ENCODE results near the gene SLC35F4.

DNA sequence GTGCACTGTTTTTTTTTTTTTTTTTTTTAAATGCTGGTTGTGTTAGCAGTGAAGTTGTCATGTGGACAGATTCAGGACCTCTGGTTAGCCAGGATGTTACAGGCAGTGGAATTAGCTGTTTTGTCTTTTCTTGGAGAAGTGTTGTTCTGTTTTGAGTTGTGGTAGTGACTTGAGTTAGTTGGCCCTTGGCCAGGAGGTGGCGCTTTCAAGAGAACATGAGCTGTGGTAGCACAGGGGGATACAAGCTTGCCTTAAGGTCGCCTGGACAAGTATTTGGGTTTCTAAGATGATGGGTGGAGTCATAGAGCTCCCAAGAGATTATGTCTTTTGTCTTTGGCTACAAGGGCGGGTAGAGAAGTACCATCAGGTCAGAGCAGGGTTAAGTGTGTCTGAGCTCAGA lies 338.9 kb downstream of the SLC35F4 start:
- TF ChIP-seq, protein P1, sequence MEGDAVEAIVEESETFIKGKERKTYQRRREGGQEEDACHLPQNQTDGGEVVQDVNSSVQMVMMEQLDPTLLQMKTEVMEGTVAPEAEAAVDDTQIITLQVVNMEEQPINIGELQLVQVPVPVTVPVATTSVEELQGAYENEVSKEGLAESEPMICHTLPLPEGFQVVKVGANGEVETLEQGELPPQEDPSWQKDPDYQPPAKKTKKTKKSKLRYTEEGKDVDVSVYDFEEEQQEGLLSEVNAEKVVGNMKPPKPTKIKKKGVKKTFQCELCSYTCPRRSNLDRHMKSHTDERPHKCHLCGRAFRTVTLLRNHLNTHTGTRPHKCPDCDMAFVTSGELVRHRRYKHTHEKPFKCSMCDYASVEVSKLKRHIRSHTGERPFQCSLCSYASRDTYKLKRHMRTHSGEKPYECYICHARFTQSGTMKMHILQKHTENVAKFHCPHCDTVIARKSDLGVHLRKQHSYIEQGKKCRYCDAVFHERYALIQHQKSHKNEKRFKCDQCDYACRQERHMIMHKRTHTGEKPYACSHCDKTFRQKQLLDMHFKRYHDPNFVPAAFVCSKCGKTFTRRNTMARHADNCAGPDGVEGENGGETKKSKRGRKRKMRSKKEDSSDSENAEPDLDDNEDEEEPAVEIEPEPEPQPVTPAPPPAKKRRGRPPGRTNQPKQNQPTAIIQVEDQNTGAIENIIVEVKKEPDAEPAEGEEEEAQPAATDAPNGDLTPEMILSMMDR (IDR thresholded peaks at IDR 0.05; ENCODE audit: insufficient read depth, low read length) = no peak
- TF ChIP-seq GABPA (IDR thresholded peaks at IDR 0.05; ENCODE audit: low read depth) = no peak
- no peak for TF ChIP-seq POLR2AphosphoS5 (IDR thresholded peaks at IDR 0.05; ENCODE audit: low read depth)
- TF ChIP-seq, protein P2, sequence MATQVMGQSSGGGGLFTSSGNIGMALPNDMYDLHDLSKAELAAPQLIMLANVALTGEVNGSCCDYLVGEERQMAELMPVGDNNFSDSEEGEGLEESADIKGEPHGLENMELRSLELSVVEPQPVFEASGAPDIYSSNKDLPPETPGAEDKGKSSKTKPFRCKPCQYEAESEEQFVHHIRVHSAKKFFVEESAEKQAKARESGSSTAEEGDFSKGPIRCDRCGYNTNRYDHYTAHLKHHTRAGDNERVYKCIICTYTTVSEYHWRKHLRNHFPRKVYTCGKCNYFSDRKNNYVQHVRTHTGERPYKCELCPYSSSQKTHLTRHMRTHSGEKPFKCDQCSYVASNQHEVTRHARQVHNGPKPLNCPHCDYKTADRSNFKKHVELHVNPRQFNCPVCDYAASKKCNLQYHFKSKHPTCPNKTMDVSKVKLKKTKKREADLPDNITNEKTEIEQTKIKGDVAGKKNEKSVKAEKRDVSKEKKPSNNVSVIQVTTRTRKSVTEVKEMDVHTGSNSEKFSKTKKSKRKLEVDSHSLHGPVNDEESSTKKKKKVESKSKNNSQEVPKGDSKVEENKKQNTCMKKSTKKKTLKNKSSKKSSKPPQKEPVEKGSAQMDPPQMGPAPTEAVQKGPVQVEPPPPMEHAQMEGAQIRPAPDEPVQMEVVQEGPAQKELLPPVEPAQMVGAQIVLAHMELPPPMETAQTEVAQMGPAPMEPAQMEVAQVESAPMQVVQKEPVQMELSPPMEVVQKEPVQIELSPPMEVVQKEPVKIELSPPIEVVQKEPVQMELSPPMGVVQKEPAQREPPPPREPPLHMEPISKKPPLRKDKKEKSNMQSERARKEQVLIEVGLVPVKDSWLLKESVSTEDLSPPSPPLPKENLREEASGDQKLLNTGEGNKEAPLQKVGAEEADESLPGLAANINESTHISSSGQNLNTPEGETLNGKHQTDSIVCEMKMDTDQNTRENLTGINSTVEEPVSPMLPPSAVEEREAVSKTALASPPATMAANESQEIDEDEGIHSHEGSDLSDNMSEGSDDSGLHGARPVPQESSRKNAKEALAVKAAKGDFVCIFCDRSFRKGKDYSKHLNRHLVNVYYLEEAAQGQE (IDR thresholded peaks at IDR 0.05; ENCODE audit: insufficient replicate concordance, low read depth) = no peak
